ENCODE results near the gene DPM3.

Gene DPM3

GRCh38 chr1:155139895-155140629 is at the start of gene DPM3 (continued):
- TF ChIP-seq PBX3 (CRISPR knock-in tag; IDR thresholded peaks at IDR 0.05) (no peak), ZNF280D (tag by site-specific recombination; IDR thresholded peaks at IDR 0.05) (no peak), ZNF521 (tag by site-specific recombination; IDR thresholded peaks at IDR 0.05) (no peak), BCL11A (tag by site-specific recombination; IDR thresholded peaks at IDR 0.05; ENCODE audit: low read depth) (no peak), ZNF664 (tag by site-specific recombination; IDR thresholded peaks at IDR 0.05) (no peak), ZNF292 (tag by site-specific recombination; IDR thresholded peaks at IDR 0.05; ENCODE audit: borderline replicate concordance, low read depth) (no peak), ZNF658 (tag by site-specific recombination; IDR thresholded peaks at IDR 0.05) (no peak), ZNF280C (tag by site-specific recombination; IDR thresholded peaks at IDR 0.05) (no peak), ZNF274 (IDR thresholded peaks at IDR 0.05; ENCODE audit: low read length) (no peak), ZNF274 (tag by site-specific recombination; IDR thresholded peaks at IDR 0.05; ENCODE audit: borderline replicate concordance) (no peak), ZNF621 (tag by site-specific recombination; IDR thresholded peaks at IDR 0.05) (no peak), ZNF585B (tag by site-specific recombination; IDR thresholded peaks at IDR 0.05) (no peak), ZNF449 (tag by site-specific recombination; IDR thresholded peaks at IDR 0.05) (no peak), ZNF600 (tag by site-specific recombination; IDR thresholded peaks at IDR 0.05) (peak; percentile 45; the same call in 1 of the 2 replicates), ZNF148 (tag by site-specific recombination; IDR thresholded peaks at IDR 0.05; ENCODE audit: borderline replicate concordance) (no peak), ZBTB49 (tag by site-specific recombination; IDR thresholded peaks at IDR 0.05; ENCODE audit: low read depth) (no peak), ZNF670 (tag by site-specific recombination; IDR thresholded peaks at IDR 0.05; ENCODE audit: low read depth) (no peak)
- TF ChIP-seq, protein P1, sequence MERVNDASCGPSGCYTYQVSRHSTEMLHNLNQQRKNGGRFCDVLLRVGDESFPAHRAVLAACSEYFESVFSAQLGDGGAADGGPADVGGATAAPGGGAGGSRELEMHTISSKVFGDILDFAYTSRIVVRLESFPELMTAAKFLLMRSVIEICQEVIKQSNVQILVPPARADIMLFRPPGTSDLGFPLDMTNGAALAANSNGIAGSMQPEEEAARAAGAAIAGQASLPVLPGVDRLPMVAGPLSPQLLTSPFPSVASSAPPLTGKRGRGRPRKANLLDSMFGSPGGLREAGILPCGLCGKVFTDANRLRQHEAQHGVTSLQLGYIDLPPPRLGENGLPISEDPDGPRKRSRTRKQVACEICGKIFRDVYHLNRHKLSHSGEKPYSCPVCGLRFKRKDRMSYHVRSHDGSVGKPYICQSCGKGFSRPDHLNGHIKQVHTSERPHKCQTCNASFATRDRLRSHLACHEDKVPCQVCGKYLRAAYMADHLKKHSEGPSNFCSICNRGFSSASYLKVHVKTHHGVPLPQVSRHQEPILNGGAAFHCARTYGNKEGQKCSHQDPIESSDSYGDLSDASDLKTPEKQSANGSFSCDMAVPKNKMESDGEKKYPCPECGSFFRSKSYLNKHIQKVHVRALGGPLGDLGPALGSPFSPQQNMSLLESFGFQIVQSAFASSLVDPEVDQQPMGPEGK (tag by site-specific recombination; IDR thresholded peaks at IDR 0.05): peak; percentile 94
- TF ChIP-seq, protein P2, sequence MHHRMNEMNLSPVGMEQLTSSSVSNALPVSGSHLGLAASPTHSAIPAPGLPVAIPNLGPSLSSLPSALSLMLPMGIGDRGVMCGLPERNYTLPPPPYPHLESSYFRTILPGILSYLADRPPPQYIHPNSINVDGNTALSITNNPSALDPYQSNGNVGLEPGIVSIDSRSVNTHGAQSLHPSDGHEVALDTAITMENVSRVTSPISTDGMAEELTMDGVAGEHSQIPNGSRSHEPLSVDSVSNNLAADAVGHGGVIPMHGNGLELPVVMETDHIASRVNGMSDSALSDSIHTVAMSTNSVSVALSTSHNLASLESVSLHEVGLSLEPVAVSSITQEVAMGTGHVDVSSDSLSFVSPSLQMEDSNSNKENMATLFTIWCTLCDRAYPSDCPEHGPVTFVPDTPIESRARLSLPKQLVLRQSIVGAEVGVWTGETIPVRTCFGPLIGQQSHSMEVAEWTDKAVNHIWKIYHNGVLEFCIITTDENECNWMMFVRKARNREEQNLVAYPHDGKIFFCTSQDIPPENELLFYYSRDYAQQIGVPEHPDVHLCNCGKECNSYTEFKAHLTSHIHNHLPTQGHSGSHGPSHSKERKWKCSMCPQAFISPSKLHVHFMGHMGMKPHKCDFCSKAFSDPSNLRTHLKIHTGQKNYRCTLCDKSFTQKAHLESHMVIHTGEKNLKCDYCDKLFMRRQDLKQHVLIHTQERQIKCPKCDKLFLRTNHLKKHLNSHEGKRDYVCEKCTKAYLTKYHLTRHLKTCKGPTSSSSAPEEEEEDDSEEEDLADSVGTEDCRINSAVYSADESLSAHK (tag by site-specific recombination; IDR thresholded peaks at IDR 0.05): peak; percentile 28; the same call in 1 of the 2 replicates
